HG03175 (cell line): Measurements from ENCODE around the gene ANO4.

Experiments used
- ATAC-seq: cut with Tn5 transposase; IDR thresholded peaks from one replicate; pipeline ENCODE4 v1.9.1; 2021; ENCODE audit warnings: mild to moderate bottlenecking, moderate library complexity; ENCODE audit not compliant: unreplicated experiment

The ANO4 gene

GRCh38 chr12:100942984-100943749 lies 148.6 kb downstream of the ANO4 start:
- ATAC-seq: no peak

- ATAC-seq: no peak
Measured at GRCh38 chr12:100951756-100952155, 157.2 kb downstream of the ANO4 start.

- ATAC-seq: no peak
Measured at GRCh38 chr12:100953217-100953616, 158.6 kb downstream of the ANO4 start.

GRCh38 chr12:100953677-100954076 lies 159.1 kb downstream of the ANO4 start:
- no peak for ATAC-seq

- ATAC-seq: no peak
Measured at GRCh38 chr12:100954118-100954517, 159.5 kb downstream of the ANO4 start.

GRCh38 chr12:100955139-100955538 lies 160.6 kb downstream of the ANO4 start:
- ATAC-seq: no peak

- ATAC-seq: no peak
Measured at GRCh38 chr12:100956311-100956852, 161.8 kb downstream of the ANO4 start.

GRCh38 chr12:100959481-100959880 lies 164.9 kb downstream of the ANO4 start:
- ATAC-seq: no peak

GRCh38 chr12:100962086-100962712 lies 167.6 kb downstream of the ANO4 start:
- no peak for ATAC-seq

GRCh38 chr12:100963381-100963780 lies 168.8 kb downstream of the ANO4 start:
- no peak for ATAC-seq

GRCh38 chr12:100964028-100964427 lies 169.5 kb downstream of the ANO4 start:
- no peak for ATAC-seq

- no peak for ATAC-seq
Measured at GRCh38 chr12:100967189-100967588, 172.6 kb downstream of the ANO4 start.

GRCh38 chr12:100970894-100971293 lies 176.3 kb downstream of the ANO4 start:
- no peak for ATAC-seq

- no peak for ATAC-seq
Measured at GRCh38 chr12:100972121-100972520, 177.5 kb downstream of the ANO4 start.

GRCh38 chr12:100974341-100974740 lies 179.8 kb downstream of the ANO4 start:
- no peak for ATAC-seq

- ATAC-seq: no peak
Measured at GRCh38 chr12:100974747-100975146, 180.2 kb downstream of the ANO4 start.

GRCh38 chr12:100976735-100977134 lies 182.2 kb downstream of the ANO4 start:
- ATAC-seq: no peak

GRCh38 chr12:100980856-100981255 lies 186.3 kb downstream of the ANO4 start:
- no peak for ATAC-seq

GRCh38 chr12:100982511-100983183 lies 188.1 kb downstream of the ANO4 start:
- ATAC-seq: no peak

GRCh38 chr12:100984796-100985195 lies 190.2 kb downstream of the ANO4 start:
- no peak for ATAC-seq
